ENCODE results near the gene KIRREL1.

Gene KIRREL1

GRCh38 chr1:158049853-158050252 lies 56.4 kb downstream of the KIRREL1 start:
- CTCF ChIA-PET = interaction anchor here (1.7 to 19.3 kb wide), 3 partner anchors 15 to 86 kb away, joined by 4 to 359 read pairs (median 106); partner anchors contain the start of gene KIRREL1
- TF ChIP-seq CTCF (IDR thresholded peaks at IDR 0.05; ENCODE audit: insufficient read depth, low read length, missing control alignments) = no peak
- H3K4me3 ChIP-seq (ENCODE audit: low read depth, low read length) = no peak overlapping the region
- DNase-seq (ENCODE audit: low read depth, low spot score) = no peak
- POLR2A ChIA-PET = no interaction called here

- H3K4me3 ChIP-seq (ENCODE audit: low read depth, low read length) = no peak overlapping the region
- no peak for TF ChIP-seq CTCF (IDR thresholded peaks at IDR 0.05; ENCODE audit: insufficient read depth, low read length, missing control alignments)
- ChIA-PET POLR2A (interaction anchor here (1.2 to 1.8 kb wide), 2 partner anchors 9 to 43 kb away, joined by 3 to 4 read pairs; no protein-coding TSS in a partner anchor), CTCF (interaction anchor here (1.0 to 3.0 kb wide), 5 partner anchors 12 to 84 kb away, joined by 3 to 22 read pairs (median 7); no protein-coding TSS in a partner anchor)
- DNase-seq (ENCODE audit: low read depth, low spot score) = no peak
Observed at GRCh38 chr1:158053276-158053675, 59.8 kb downstream of the KIRREL1 start.

DNA sequence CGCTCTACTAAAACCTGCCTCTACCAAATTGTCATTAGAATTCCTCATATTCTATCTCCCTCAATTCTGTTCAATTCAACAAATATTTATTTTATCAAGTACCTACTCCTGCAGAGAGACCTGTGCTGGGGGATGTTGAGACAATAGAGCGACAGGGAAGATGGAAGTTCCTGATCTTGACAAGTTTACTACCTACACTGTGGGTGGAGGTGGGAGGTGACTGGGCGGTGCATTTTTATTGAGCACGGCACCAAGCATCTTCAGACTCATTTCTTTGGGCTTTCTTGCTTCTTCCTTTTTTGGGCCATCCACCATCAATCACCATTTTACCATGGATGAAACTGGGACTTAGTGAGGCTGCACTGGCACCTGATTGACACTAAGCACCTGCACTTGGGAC lies 61.3 kb downstream of the KIRREL1 start:
- CTCF ChIA-PET = interaction anchor here (0.8 to 3.0 kb wide), 7 partner anchors 13 to 85 kb away, joined by 3 to 22 read pairs (median 3); no protein-coding TSS in a partner anchor
- no peak overlapping the region for H3K4me3 ChIP-seq (ENCODE audit: low read depth, low read length)
- no peak for DNase-seq (ENCODE audit: low read depth, low spot score)
- TF ChIP-seq CTCF (IDR thresholded peaks at IDR 0.05; ENCODE audit: insufficient read depth, low read length, missing control alignments) = no peak
- POLR2A ChIA-PET = no interaction called here

DNA sequence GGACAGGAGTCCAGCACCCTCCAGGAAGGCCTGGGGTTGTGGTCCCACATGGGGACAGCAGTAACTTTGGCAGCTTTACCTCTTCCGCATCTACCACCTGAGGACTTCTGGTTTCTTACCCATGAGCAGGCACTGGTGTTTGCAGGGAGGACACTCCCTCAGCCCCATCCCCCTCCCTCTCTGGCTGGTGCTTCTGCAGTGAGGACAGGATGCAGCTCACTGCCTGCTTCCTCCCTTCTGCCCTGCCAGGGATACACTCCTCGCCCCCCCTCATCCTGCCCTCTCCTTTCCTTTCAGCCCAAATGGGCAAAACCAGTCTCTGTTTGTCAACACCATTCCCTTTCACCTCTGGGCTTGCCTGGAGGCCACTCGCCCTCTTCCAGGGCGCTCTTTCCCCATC lies 62.4 kb downstream of the KIRREL1 start:
- DNase-seq (ENCODE audit: low read depth, low spot score) = no peak
- no peak overlapping the region for H3K4me3 ChIP-seq (ENCODE audit: low read depth, low read length)
- CTCF ChIA-PET = interaction anchor here (0.5 to 3.1 kb wide), 7 partner anchors 12 to 64 kb away, joined by 3 to 22 read pairs (median 3); no protein-coding TSS in a partner anchor
- POLR2A ChIA-PET = no interaction called here
- no peak for TF ChIP-seq CTCF (IDR thresholded peaks at IDR 0.05; ENCODE audit: insufficient read depth, low read length, missing control alignments)

- DNase-seq (ENCODE audit: low read depth, low spot score) = no peak
- TF ChIP-seq CTCF (IDR thresholded peaks at IDR 0.05; ENCODE audit: insufficient read depth, low read length, missing control alignments) = no peak
- ChIA-PET CTCF (interaction anchor here (0.9 to 3.1 kb wide), 9 partner anchors 10 to 86 kb away, joined by 3 to 22 read pairs (median 3); no protein-coding TSS in a partner anchor), POLR2A (no interaction called here)
- H3K4me3 ChIP-seq (ENCODE audit: low read depth, low read length) = no peak overlapping the region
Observed at GRCh38 chr1:158056498-158056897, 63.1 kb downstream of the KIRREL1 start.

GRCh38 chr1:158058237-158058985 lies 65.0 kb downstream of the KIRREL1 start:
- no peak overlapping the region for H3K4me3 ChIP-seq (ENCODE audit: low read depth, low read length)
- ChIA-PET POLR2A (no interaction called here), CTCF (interaction anchor here (1.0 to 3.1 kb wide), 8 partner anchors 10 to 89 kb away, joined by 3 to 22 read pairs (median 4); no protein-coding TSS in a partner anchor)
- no peak for DNase-seq (ENCODE audit: low read depth, low spot score)
- TF ChIP-seq CTCF (IDR thresholded peaks at IDR 0.05; ENCODE audit: insufficient read depth, low read length, missing control alignments) = no peak
